GM13977 (cell line): ENCODE measurements around the gene HTR3D.
"Not testable (repeated sequence)": the region's sequence is repeated elsewhere in the genome, so short reads cannot be mapped to it uniquely, and the experiment has no call there.

Experiments
- DNase-seq: peaks from one replicate; pipeline ENCODE4 v3.0.0; 2012; ENCODE audit warnings: low spot score
- in situ Hi-C: fragments of 300-500 bp; cut with MboI; formaldehyde crosslinking; loops from one replicate; pipeline ENCODE4 v1.12.0; 2022; ENCODE audit warnings: low sequenced_read_pairs, low pct_unique_long_range_greater_than_20kb, mixed read lengths, inconsistent platforms; ENCODE audit not compliant: unreplicated experiment
- TF ChIP-seq, protein P1 (sequence below): IDR thresholded peaks from 2 replicates; pipeline ENCODE4 v1.5.1; 2012; ENCODE audit warnings: mild to moderate bottlenecking, control low read depth; ENCODE audit not compliant: insufficient read depth; ENCODE audit errors: extremely low read depth, missing control alignments

The HTR3D gene

GRCh38 chr3:184016169-184016570, 15.4 kb upstream of the HTR3D start:
- DNase-seq, result no peak
- TF ChIP-seq, protein P1, sequence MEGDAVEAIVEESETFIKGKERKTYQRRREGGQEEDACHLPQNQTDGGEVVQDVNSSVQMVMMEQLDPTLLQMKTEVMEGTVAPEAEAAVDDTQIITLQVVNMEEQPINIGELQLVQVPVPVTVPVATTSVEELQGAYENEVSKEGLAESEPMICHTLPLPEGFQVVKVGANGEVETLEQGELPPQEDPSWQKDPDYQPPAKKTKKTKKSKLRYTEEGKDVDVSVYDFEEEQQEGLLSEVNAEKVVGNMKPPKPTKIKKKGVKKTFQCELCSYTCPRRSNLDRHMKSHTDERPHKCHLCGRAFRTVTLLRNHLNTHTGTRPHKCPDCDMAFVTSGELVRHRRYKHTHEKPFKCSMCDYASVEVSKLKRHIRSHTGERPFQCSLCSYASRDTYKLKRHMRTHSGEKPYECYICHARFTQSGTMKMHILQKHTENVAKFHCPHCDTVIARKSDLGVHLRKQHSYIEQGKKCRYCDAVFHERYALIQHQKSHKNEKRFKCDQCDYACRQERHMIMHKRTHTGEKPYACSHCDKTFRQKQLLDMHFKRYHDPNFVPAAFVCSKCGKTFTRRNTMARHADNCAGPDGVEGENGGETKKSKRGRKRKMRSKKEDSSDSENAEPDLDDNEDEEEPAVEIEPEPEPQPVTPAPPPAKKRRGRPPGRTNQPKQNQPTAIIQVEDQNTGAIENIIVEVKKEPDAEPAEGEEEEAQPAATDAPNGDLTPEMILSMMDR, result no peak
- in situ Hi-C loops, result no loop called here

DNA sequence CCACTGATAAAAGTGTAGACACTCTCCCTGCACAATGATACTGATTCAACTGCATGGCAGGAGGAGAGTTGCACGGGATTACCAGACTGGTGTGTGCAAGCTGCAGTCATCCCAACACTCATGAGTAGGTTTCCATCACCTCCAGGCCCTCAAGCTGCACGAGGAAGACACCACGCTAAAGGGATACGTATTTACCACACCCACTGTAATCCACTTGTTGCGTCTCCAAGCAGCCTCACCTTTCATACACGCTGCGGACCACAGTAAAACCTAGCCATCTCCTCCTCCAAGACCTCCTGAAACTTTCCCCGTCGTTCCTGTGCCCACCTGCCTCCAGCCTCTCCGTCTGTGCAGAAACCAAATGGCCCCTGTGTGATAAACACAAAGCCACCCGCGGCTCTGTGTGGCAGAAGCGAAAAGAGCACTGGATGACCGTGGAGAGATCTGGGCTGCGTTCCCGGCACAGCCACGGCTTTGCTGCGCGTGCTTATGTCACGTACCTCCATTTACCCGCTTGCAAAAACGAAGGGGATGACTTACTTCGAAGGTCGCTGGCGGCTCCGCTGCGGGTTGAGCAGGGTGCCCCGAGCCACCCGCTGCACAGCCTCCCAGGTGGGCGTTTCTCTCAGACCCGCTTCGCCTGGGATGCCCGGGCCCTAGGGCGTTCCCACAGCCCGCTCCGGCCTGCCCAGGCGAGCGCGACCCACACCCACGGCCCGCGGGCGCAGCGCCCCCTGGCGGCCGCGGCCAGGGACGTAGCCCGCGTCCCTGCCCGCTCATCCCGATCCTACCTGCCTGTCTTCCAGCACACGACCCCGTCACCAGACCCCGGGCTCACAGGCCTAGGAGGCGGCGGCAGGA, 14.5 kb upstream of the HTR3D start:
- TF ChIP-seq, protein P1, result peak; percentile 94
- in situ Hi-C loops, result no loop called here
- DNase-seq, result peak; percentile 78

- in situ Hi-C loops, result no loop called here
- TF ChIP-seq, protein P1, result peak; percentile 11
- peak; percentile 95 for DNase-seq
Measured at GRCh38 chr3:184017672-184018423, 13.7 kb upstream of the HTR3D start, which contains the start of gene ABCC5. ABCC5 (minus strand) TSS chr3:184017884; CDS start chr3:184014392, 3,492 bp downstream.

GRCh38 chr3:184018424-184018973, 13.0 kb upstream of the HTR3D start:
- TF ChIP-seq, protein P1, result no peak
- in situ Hi-C loops, result no loop called here
- no peak for DNase-seq

GRCh38 chr3:184022323-184022722, 9.2 kb upstream of the HTR3D start:
- TF ChIP-seq, protein P1, result no peak
- in situ Hi-C loops, result no loop called here
- DNase-seq, result no peak

DNA sequence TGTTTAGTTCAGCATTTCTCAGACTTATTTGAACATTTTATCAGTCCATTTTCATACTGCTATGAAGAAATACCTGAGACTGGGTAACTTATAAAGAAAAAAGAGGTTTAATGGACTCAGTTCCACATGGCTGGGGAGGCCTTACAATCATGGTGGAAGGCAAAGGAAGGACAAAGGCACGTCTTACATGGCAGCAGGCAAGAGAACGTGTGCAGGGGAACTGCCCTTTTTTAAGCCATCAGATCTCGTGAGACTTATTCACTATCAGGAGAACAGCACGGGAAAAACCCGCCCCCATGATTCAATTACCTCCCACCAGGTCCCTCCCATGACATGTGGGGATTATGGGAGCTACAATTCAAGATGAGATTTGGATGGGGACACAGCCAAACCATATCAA, 6.3 kb upstream of the HTR3D start:
- in situ Hi-C loops, DNase-seq: not testable (repeated sequence)

- in situ Hi-C loops, DNase-seq: not testable (repeated sequence)
Measured at GRCh38 chr3:184028275-184028890, 3.2 kb upstream of the HTR3D start.
